HFF-Myc (cell line): ENCODE data around the gene KCTD15.

Experiments used
- DNase-seq: peaks from one replicate; pipeline ENCODE4 v3.0.0-alpha.2; 2011; ENCODE audit warnings: low read depth; ENCODE audit errors: extremely low read depth
- H3K4me3 ChIP-seq: replicated peaks from 2 replicates; pipeline ENCODE4 v1.5.1; 2011; ENCODE audit warnings: low read depth, mild to moderate bottlenecking, control low read depth, low read length
- CTCF ChIP-seq: IDR thresholded peaks from 2 replicates; pipeline ENCODE4 v1.5.1; 2012; ENCODE audit warnings: mild to moderate bottlenecking, low read depth, low read length, control low read depth; ENCODE audit errors: missing control alignments

The KCTD15 gene

GRCh38 chr19:33770107-33770506 is 26.6 kb upstream of the KCTD15 start:
- DNase-seq: no peak
- no peak overlapping the region for H3K4me3 ChIP-seq
- TF ChIP-seq CTCF: no peak

- no peak for DNase-seq
- peak; percentile 82 for TF ChIP-seq CTCF
- no peak overlapping the region for H3K4me3 ChIP-seq
Measured at GRCh38 chr19:33771384-33772101, 25.1 kb upstream of the KCTD15 start.

GRCh38 chr19:33772102-33772857 is 24.4 kb upstream of the KCTD15 start:
- no peak overlapping the region for H3K4me3 ChIP-seq
- TF ChIP-seq CTCF: no peak
- no peak for DNase-seq

- no peak overlapping the region for H3K4me3 ChIP-seq
- TF ChIP-seq CTCF: no peak
- no peak for DNase-seq
Measured at GRCh38 chr19:33772858-33773180, 23.9 kb upstream of the KCTD15 start.

- TF ChIP-seq CTCF: no peak
- no peak for DNase-seq
- H3K4me3 ChIP-seq: no peak overlapping the region
Measured at GRCh38 chr19:33773704-33774624, 22.7 kb upstream of the KCTD15 start.

- H3K4me3 ChIP-seq: no peak overlapping the region
- DNase-seq: no peak
- TF ChIP-seq CTCF: no peak
Measured at GRCh38 chr19:33774751-33775150, 21.9 kb upstream of the KCTD15 start.
